Endothelial cell of umbilical vein (primary cell): ENCODE results near the gene RNF6. TPM values are rescaled to one million over a fixed set of nuclear protein-coding genes. Genes with fewer than 3 reads are reported as not detected.

Experiments used
- BruUV-seq: library from RNA; stranded (reverse); fragments of 400-500 nt; replicated peaks from 2 replicates; lab custom pipeline; 2021; lab: Mats Ljungman, UMichigan
- CTCF ChIA-PET: fragments of 300-600, 350-600 bp; sonication (Branson Sonifier 250); formaldehyde crosslinking; loops from one replicate; lab custom pipeline; 2021; ENCODE audit warnings: antibody characterized with exemption, inconsistent platforms; lab: Charles Lee
- POLR2A ChIA-PET: fragments of 300-600, 350-600 bp; sonication (Branson Sonifier 250); formaldehyde crosslinking; loops from one replicate; lab custom pipeline; 2021; ENCODE audit warnings: antibody characterized with exemption, inconsistent platforms; lab: Charles Lee
- DNase-seq: peaks from one replicate; pipeline ENCODE4 v3.0.0-alpha.2; 2011; ENCODE audit warnings: low read depth, low spot score
- FAIRE-seq: peaks from 2 replicates; lab custom pipeline; 2011; peaks lifted over from hg19 to GRCh38; lab: Jason Lieb, UNC
- H2AFZ ChIP-seq: 2 replicates; pipeline ENCODE4 v1.6.0; 2012; ENCODE audit warnings: low read depth, low read length, control low read depth, inconsistent platforms
- H3K27ac ChIP-seq: 2 replicates; pipeline ENCODE4 v1.5.1; 2011; ENCODE audit warnings: low read depth, mild to moderate bottlenecking, control low read depth, low read length, moderate library complexity; ENCODE audit not compliant: insufficient read depth
- H3K27me3 ChIP-seq, 2 experiments: 2 replicates each; pipeline versions ENCODE4 v1.6.0 to v1.6.1; 2011; ENCODE audit warnings: low read length in 2 of 2, mixed read lengths in 1 of 2; ENCODE audit not compliant: control insufficient read depth in 2 of 2, insufficient read depth in 2 of 2
- H3K36me3 ChIP-seq, 2 experiments: 2 replicates in 1 of 2; 3 replicates in 1 of 2; pipeline ENCODE4 v1.5.1; 2011; ENCODE audit warnings: low read length in 2 of 2, mild to moderate bottlenecking in 1 of 2, moderate library complexity in 1 of 2; ENCODE audit not compliant: control insufficient read depth in 2 of 2, insufficient read depth in 2 of 2; ENCODE audit errors: extremely low read depth in 1 of 2
- H3K4me1 ChIP-seq: 3 replicates; pipeline ENCODE4 v1.5.1; 2011; ENCODE audit warnings: mild to moderate bottlenecking, low read length; ENCODE audit not compliant: control insufficient read depth, insufficient read depth; ENCODE audit errors: extremely low read depth
- H3K4me2 ChIP-seq: 2 replicates; pipeline ENCODE4 v1.6.1; 2011; ENCODE audit warnings: low read length, control low read depth, mixed read lengths; ENCODE audit not compliant: insufficient read depth
- H3K4me3 ChIP-seq, 3 experiments: fragments of 200-600 bp in 1 of 3; sonication (generic), shearing (Covaris generic) in 1 of 3; replicated peaks in 1 of 3; 2 replicates each; pipeline ENCODE4 v1.5.1; 2011 to 2016; ENCODE audit warnings: control low read depth in 3 of 3, low read length in 3 of 3, mild to moderate bottlenecking in 2 of 3, inconsistent platforms in 1 of 3, low read depth in 1 of 3, moderate library complexity in 1 of 3; ENCODE audit not compliant: insufficient read depth in 1 of 3
- H3K79me2 ChIP-seq: 2 replicates; pipeline ENCODE4 v1.6.0; 2012; ENCODE audit warnings: low read length, inconsistent platforms; ENCODE audit not compliant: control insufficient read depth, insufficient read depth
- H3K9ac ChIP-seq: replicated peaks from 2 replicates; pipeline ENCODE3; 2011; ENCODE audit warnings: low read length, control low read depth; ENCODE audit not compliant: insufficient read depth; ENCODE audit errors: extremely low read depth
- H3K9me1 ChIP-seq: replicated peaks from 3 replicates; pipeline ENCODE4 v1.6.0; 2011; ENCODE audit warnings: mild to moderate bottlenecking, low read length; ENCODE audit not compliant: control insufficient read depth, insufficient read depth; ENCODE audit errors: extremely low read depth
- H3K9me3 ChIP-seq: replicated peaks from 2 replicates; pipeline ENCODE4 v1.5.1; 2012; ENCODE audit warnings: low read length, inconsistent platforms; ENCODE audit not compliant: control insufficient read depth, insufficient read depth
- H4K20me1 ChIP-seq: replicated peaks from 2 replicates; pipeline ENCODE3; 2011; ENCODE audit warnings: mild to moderate bottlenecking, low read length; ENCODE audit not compliant: control insufficient read depth, insufficient read depth; ENCODE audit errors: extremely low read depth
- CTCF ChIP-seq, 2 donors: IDR thresholded peaks; 1 replicate in 1 of 2; 2 replicates in 1 of 2; pipeline ENCODE4 v1.5.1; 2011; ENCODE audit warnings: low read length in 2 of 2, mild to moderate bottlenecking in 2 of 2, moderate library complexity in 2 of 2, control low read depth in 1 of 2, inconsistent platforms in 1 of 2, low read depth in 1 of 2; ENCODE audit not compliant: insufficient read depth in 1 of 2; ENCODE audit errors: extremely low read depth in 1 of 2
- EZH2 ChIP-seq: IDR thresholded peaks from 2 replicates; pipeline ENCODE4 v1.6.1; 2012; ENCODE audit warnings: borderline replicate concordance, low read depth, mild to moderate bottlenecking, moderate library complexity, low read length, inconsistent platforms; ENCODE audit not compliant: severe bottlenecking
- FOS ChIP-seq: IDR thresholded peaks from 2 replicates; pipeline ENCODE4 v1.6.1; 2011; ENCODE audit warnings: mild to moderate bottlenecking, low read length, moderate library complexity, borderline replicate concordance; ENCODE audit not compliant: insufficient read depth
- GATA2 ChIP-seq: IDR thresholded peaks from 2 replicates; pipeline ENCODE4 v1.7.0; 2011; ENCODE audit warnings: low read depth, mild to moderate bottlenecking, moderate library complexity, mixed read lengths, low read length; ENCODE audit not compliant: insufficient read length, insufficient read depth
- JUN ChIP-seq: IDR thresholded peaks from 2 replicates; pipeline ENCODE4 v1.6.1; 2011; ENCODE audit warnings: borderline replicate concordance, low read depth; ENCODE audit not compliant: insufficient read length, insufficient read depth
- MYC ChIP-seq: IDR thresholded peaks from one replicate; pipeline ENCODE4 v1.6.1; 2011; ENCODE audit warnings: mild to moderate bottlenecking, low read depth, low read length
- POLR2A ChIP-seq: IDR thresholded peaks from 2 replicates; pipeline ENCODE4 v1.6.1; 2012; ENCODE audit warnings: low read depth, mild to moderate bottlenecking, control low read depth, low read length
- POLR2AphosphoS5 ChIP-seq: IDR thresholded peaks from 2 replicates; pipeline ENCODE4 v1.6.1; 2012; ENCODE audit warnings: low read depth, mild to moderate bottlenecking, control low read depth, low read length, moderate library complexity; ENCODE audit not compliant: insufficient read depth
- dilution Hi-C: fragments of 300-500 bp; cut with MboI; formaldehyde crosslinking; loops from one replicate; pipeline ENCODE4 v1.15.0; 2019; ENCODE audit warnings: low sequenced_read_pairs; ENCODE audit not compliant: extremely low pct_ligation_motif_present
- intact Hi-C: fragments of 100-400 bp; cut with micrococcal nuclease; formaldehyde crosslinking; loops from one replicate; pipeline ENCODE4 v1.10.0; 2022
- polyA plus RNA-seq, 4 experiments: library from polyadenylated mRNA; depleted of rRNA in 3 of 4; stranded (reverse) in 3 of 4; unstranded in 1 of 4; fragments of >200 nt; gene quantifications; 2 replicates each; pipeline versions ENCODE4 v1.2.1 to v1.2.3, GENCODE V29; 2011 to 2012; ENCODE audit warnings: missing spikeins in 1 of 4
- total RNA-seq: library from RNA; stranded (reverse); gene quantifications from 2 replicates; pipeline ENCODE4 v1.2.3, GENCODE V29; 2021
- TF ChIP-seq, protein P1 (sequence below): IDR thresholded peaks from 2 replicates; pipeline ENCODE4 v1.6.1; 2011; ENCODE audit not compliant: insufficient read depth, insufficient read length

Gene RNF6
- total and polyA plus RNA-seq, 2 donors (not counting 3 experiments of a cell fraction or from before 2014, with no cell fraction given), result 12.7 to 36.4 TPM

- FAIRE-seq, result no peak
These were observed 33.7 kb upstream of the RNF6 start for GRCh38 chr13:26255691-26256277.

GRCh38 chr13:26255115-26255514 is 33.0 kb upstream of the RNF6 start:
- H3K36me3 ChIP-seq, result no peaks in the 10 kb centered on the region

More at GRCh38 chr13:26255691-26256277, 33.7 kb upstream of the RNF6 start:
- no peak overlapping the region for H2AFZ ChIP-seq
- TF ChIP-seq MYC (no peak), POLR2A (no peak), JUN (no peak)
- TF ChIP-seq, protein P1, sequence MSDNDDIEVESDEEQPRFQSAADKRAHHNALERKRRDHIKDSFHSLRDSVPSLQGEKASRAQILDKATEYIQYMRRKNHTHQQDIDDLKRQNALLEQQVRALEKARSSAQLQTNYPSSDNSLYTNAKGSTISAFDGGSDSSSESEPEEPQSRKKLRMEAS, result no peak
- H3K36me3 ChIP-seq, result no peaks in the 10 kb centered on the region
- peak overlapping the region in 1 of 3 experiments; percentile 95 for H3K4me3 ChIP-seq
- no TSS peak for BruUV-seq
- ChIA-PET CTCF (interaction anchor here (1.0 to 1.9 kb wide), 7 partner anchors 17 to 443 kb away, joined by 3 to 13 read pairs (median 3); no protein-coding TSS in a partner anchor), POLR2A (no interaction called here)
- peaks cover 10% of the 10 kb centered on the region for H4K20me1 ChIP-seq
- H3K27me3 ChIP-seq, result peaks cover 4 to 8% of the 10 kb centered on the region in 2 experiments
- H3K4me1 ChIP-seq, result peaks cover 18% of the 10 kb centered on the region
- H3K9me1 ChIP-seq, result no peaks in the 10 kb centered on the region
- H3K79me2 ChIP-seq, result peaks cover 42% of the 10 kb centered on the region
- intact Hi-C loops (loop anchor here (2.0 kb wide), 2 partner anchors 69 to 157 kb away; no protein-coding TSS in a partner anchor), dilution Hi-C loops (no loop called here)
- DNase-seq, result peak; percentile 10
- no peaks in the 10 kb centered on the region for H3K9me3 ChIP-seq
- no peak overlapping the region for H3K9ac ChIP-seq
- H3K4me2 ChIP-seq, result peak overlapping the region; percentile 100
- H3K27ac ChIP-seq, result no peak overlapping the region

More at GRCh38 chr13:26255115-26255514, 33.0 kb upstream of the RNF6 start:
- TF ChIP-seq EZH2 (no peak), GATA2 (no peak), POLR2AphosphoS5 (no peak), POLR2A (no peak), MYC (no peak), FOS (no peak), CTCF (IDR thresholded peaks at IDR 0.05; ENCODE audit: extremely low read depth in 1 of 2, insufficient read depth in 1 of 2, low read depth in 1 of 2, low read length in 2 of 2) (no peak), JUN (no peak)
- TF ChIP-seq, protein P1, result no peak
- Histone ChIP-seq H3K9ac (peak overlapping the region; percentile 78), H3K9me3 (no peaks in the 10 kb centered on the region), H3K27me3 (peaks cover 4 to 12% of the 10 kb centered on the region in 2 experiments), H4K20me1 (peaks cover 9% of the 10 kb centered on the region), H3K9me1 (no peaks in the 10 kb centered on the region), H3K4me3 (peak overlapping the region; percentile 65 to 95 (median 71)), H2AFZ (peak overlapping the region; percentile 95), H3K4me2 (peak overlapping the region; percentile 100), H3K27ac (peak overlapping the region; percentile 23), H3K4me1 (peaks cover 18% of the 10 kb centered on the region), H3K79me2 (peaks cover 38% of the 10 kb centered on the region)
- CTCF ChIA-PET, result interaction anchor here (1.0 to 1.9 kb wide), 7 partner anchors 18 to 443 kb away, joined by 3 to 13 read pairs (median 3); no protein-coding TSS in a partner anchor
- BruUV-seq, result no TSS peak
- intact Hi-C loops (loop anchor here (2.0 kb wide), 2 partner anchors 68 to 158 kb away; no protein-coding TSS in a partner anchor), dilution Hi-C loops (no loop called here)
- POLR2A ChIA-PET, result no interaction called here
- peak; percentile 63 for FAIRE-seq
- no peak for DNase-seq
